MCF 10A (cell line): ENCODE results near the gene MRPL39. TPM values are rescaled to one million over a fixed set of nuclear protein-coding genes. Genes with fewer than 3 reads are reported as not detected.

Experiments used
- BruUV-seq: library from RNA; stranded (reverse); fragments of 400-500 nt; replicated peaks from 2 replicates; lab custom pipeline; 2021; lab: Mats Ljungman, UMichigan
- CTCF ChIA-PET: fragments of 300-600 bp; sonication (Branson Sonifier 250); formaldehyde crosslinking; extraction: SDS; loops from one replicate; lab custom pipeline; 2021; ENCODE audit warnings: antibody characterized with exemption, inconsistent platforms; lab: Yijun Ruan, JAX
- POLR2A ChIA-PET: fragments of 300-600, 350-650 bp; sonication (Branson Sonifier 250); formaldehyde crosslinking; extraction: SDS; loops from one replicate; lab custom pipeline; 2020; ENCODE audit warnings: antibody characterized with exemption, inconsistent platforms; lab: Yijun Ruan, JAX
- DNase-seq: peaks from one replicate; pipeline ENCODE4 v3.0.0-alpha.2; 2018; ENCODE audit not compliant: unreplicated experiment
- H3K27ac Mint-ChIP-seq: one replicate; pipeline ENCODE4 v1.8.0; 2022; ENCODE audit warnings: mild to moderate bottlenecking, low read depth, mixed read lengths; ENCODE audit not compliant: unreplicated experiment
- H3K27me3 Mint-ChIP-seq: one replicate; pipeline ENCODE4 v1.8.0; 2022; ENCODE audit warnings: mixed read lengths; ENCODE audit not compliant: insufficient read depth, unreplicated experiment
- H3K36me3 Mint-ChIP-seq: one replicate; pipeline ENCODE4 v1.8.0; 2022; ENCODE audit warnings: mild to moderate bottlenecking, moderate library complexity, mixed read lengths; ENCODE audit not compliant: insufficient read depth, unreplicated experiment
- H3K4me1 Mint-ChIP-seq: one replicate; pipeline ENCODE4 v1.8.0; 2022; ENCODE audit warnings: mixed read lengths; ENCODE audit not compliant: insufficient read depth, unreplicated experiment
- H3K4me3 Mint-ChIP-seq: one replicate; pipeline ENCODE4 v1.8.0; 2022; ENCODE audit warnings: mild to moderate bottlenecking, moderate library complexity, mixed read lengths; ENCODE audit not compliant: unreplicated experiment
- H3K9me3 Mint-ChIP-seq: one replicate; pipeline ENCODE4 v1.8.0; 2022; ENCODE audit warnings: mixed read lengths; ENCODE audit not compliant: unreplicated experiment
- CTCF ChIP-seq: fragments of 200-600 bp; IDR thresholded peaks from one replicate; pipeline ENCODE4 v1.8.0; 2022; ENCODE audit warnings: antibody characterized with exemption, mild to moderate bottlenecking; ENCODE audit not compliant: unreplicated experiment
- intact Hi-C: fragments of 100-400 bp; cut with micrococcal nuclease; formaldehyde crosslinking; loops from 2 replicates; pipeline ENCODE4 v1.14.1; 2022
- total RNA-seq: library from RNA; stranded (reverse); gene quantifications from 2 replicates; pipeline ENCODE4 v1.2.3, GENCODE V29; 2022

The MRPL39 gene
- total RNA-seq, 1 experiment from 2014 or later, result 37.1 TPM

- Mint-ChIP-seq H3K4me3 (no peak overlapping the region), H3K27ac (no peak overlapping the region), H3K27me3 (no peaks in the 10 kb centered on the region), H3K9me3 (no peaks in the 10 kb centered on the region), H3K4me1 (peaks cover 4% of the 10 kb centered on the region), H3K36me3 (no peaks in the 10 kb centered on the region)
- intact Hi-C loops, result no loop called here
- POLR2A ChIA-PET, result no interaction called here
- CTCF ChIA-PET, result interaction anchor here (0.6 to 1.5 kb wide), 3 partner anchors 8 to 1259 kb away, joined by 3 to 6 read pairs (median 3); no protein-coding TSS in a partner anchor
- no TSS peak for BruUV-seq
- TF ChIP-seq CTCF, result no peak
- no peak for DNase-seq
Observed at GRCh38 chr21:25558123-25558522, 49.2 kb downstream of the MRPL39 start.

GRCh38 chr21:25557180-25557579 lies 50.1 kb downstream of the MRPL39 start:
- Mint-ChIP-seq H3K36me3 (no peaks in the 10 kb centered on the region), H3K27ac (no peak overlapping the region), H3K27me3 (no peaks in the 10 kb centered on the region), H3K4me1 (peaks cover 4% of the 10 kb centered on the region), H3K4me3 (no peak overlapping the region), H3K9me3 (no peaks in the 10 kb centered on the region)
- no peak for DNase-seq
- no peak for TF ChIP-seq CTCF
- intact Hi-C loops, result no loop called here
- BruUV-seq, result no TSS peak
- ChIA-PET POLR2A (no interaction called here), CTCF (interaction anchor here (0.7 kb wide), 1 partner anchor 601 kb away, joined by 3 read pairs; no protein-coding TSS in a partner anchor)

- BruUV-seq, result no TSS peak
- no peak for DNase-seq
- H3K9me3 Mint-ChIP-seq, result no peaks in the 10 kb centered on the region
- no peaks in the 10 kb centered on the region for H3K27me3 Mint-ChIP-seq
- no peak overlapping the region for H3K27ac Mint-ChIP-seq
- no peaks in the 10 kb centered on the region for H3K36me3 Mint-ChIP-seq
- no peak overlapping the region for H3K4me3 Mint-ChIP-seq
- intact Hi-C loops, result no loop called here
- H3K4me1 Mint-ChIP-seq, result peaks cover 4% of the 10 kb centered on the region
- ChIA-PET POLR2A (no interaction called here), CTCF (interaction anchor here (0.6 kb wide), 1 partner anchor 255 kb away, joined by 3 read pairs; no protein-coding TSS in a partner anchor)
- no peak for TF ChIP-seq CTCF
Observed at GRCh38 chr21:25556091-25556490, 51.2 kb downstream of the MRPL39 start.

- DNase-seq, result no peak
- no peak for TF ChIP-seq CTCF
- ChIA-PET POLR2A (no interaction called here), CTCF (interaction anchor here (0.6 kb wide), 1 partner anchor 255 kb away, joined by 3 read pairs; no protein-coding TSS in a partner anchor)
- H3K27me3 Mint-ChIP-seq, result no peaks in the 10 kb centered on the region
- no peak overlapping the region for H3K4me3 Mint-ChIP-seq
- H3K27ac Mint-ChIP-seq, result no peak overlapping the region
- intact Hi-C loops, result no loop called here
- no TSS peak for BruUV-seq
- peaks cover 4% of the 10 kb centered on the region for H3K4me1 Mint-ChIP-seq
- no peaks in the 10 kb centered on the region for H3K36me3 Mint-ChIP-seq
- no peaks in the 10 kb centered on the region for H3K9me3 Mint-ChIP-seq
Observed at GRCh38 chr21:25555492-25555891, 51.8 kb downstream of the MRPL39 start.
